HTERT RPE-1 (cell line): ENCODE results near the gene INO80E.

Experiments used
- in situ Hi-C: fragments of 300-500 bp; cut with MboI; formaldehyde crosslinking; loops from 4 replicates; pipeline ENCODE4 v1.14.3; 2020; ENCODE audit warnings: low sequenced_read_pairs

INO80E gene

GRCh38 chr16:29991571-29991904 lies 4.5 kb upstream of the INO80E start:
- in situ Hi-C loops = no loop called here

GRCh38 chr16:29992344-29992967 lies 3.6 kb upstream of the INO80E start:
- in situ Hi-C loops = no loop called here

GRCh38 chr16:29993191-29993902 lies 2.7 kb upstream of the INO80E start:
- in situ Hi-C loops = no loop called here

GRCh38 chr16:29993903-29994599 lies 2.0 kb upstream of the INO80E start:
- in situ Hi-C loops = no loop called here

- in situ Hi-C loops = no loop called here
Measured at GRCh38 chr16:29994600-29995323, 1.3 kb upstream of the INO80E start.

GRCh38 chr16:29995324-29995910 lies 624 bp upstream of the INO80E start, which contains the start of gene HIRIP3:
HIRIP3 (minus strand) TSS chr16:29995617; CDS start chr16:29995605, 12 bp downstream.
- in situ Hi-C loops = no loop called here

- in situ Hi-C loops = no loop called here
Measured at GRCh38 chr16:29996766-29997250, 767 bp downstream of the INO80E start.

- in situ Hi-C loops = no loop called here
Measured at GRCh38 chr16:29999605-30000004, 3.6 kb downstream of the INO80E start.

- in situ Hi-C loops = no loop called here
Measured at GRCh38 chr16:30000735-30001631, 4.9 kb downstream of the INO80E start.

- in situ Hi-C loops = no loop called here
Measured at GRCh38 chr16:30002614-30003346, 6.7 kb downstream of the INO80E start.

- in situ Hi-C loops = no loop called here
Measured at GRCh38 chr16:30003670-30004423, 7.8 kb downstream of the INO80E start.

GRCh38 chr16:30004424-30004776 lies 8.4 kb downstream of the INO80E start:
- in situ Hi-C loops = no loop called here

GRCh38 chr16:30004811-30005242 lies 8.8 kb downstream of the INO80E start:
- in situ Hi-C loops = no loop called here

GRCh38 chr16:30005341-30006094 lies 9.5 kb downstream of the INO80E start:
- in situ Hi-C loops = no loop called here

GRCh38 chr16:30006095-30006473 lies 10.0 kb downstream of the INO80E start:
- in situ Hi-C loops = no loop called here

- in situ Hi-C loops = no loop called here
Measured at GRCh38 chr16:30006659-30007377, 10.8 kb downstream of the INO80E start.

GRCh38 chr16:30007378-30007895 lies 11.4 kb downstream of the INO80E start:
- in situ Hi-C loops = no loop called here
